HG03060 (cell line): Measurements from ENCODE around the gene CAV1.

Experiments
- ATAC-seq: cut with Tn5 transposase; IDR thresholded peaks from one replicate; pipeline ENCODE4 v1.9.1; 2021; ENCODE audit warnings: low read depth, moderate number of reproducible peaks; ENCODE audit not compliant: unreplicated experiment

The CAV1 gene

DNA sequence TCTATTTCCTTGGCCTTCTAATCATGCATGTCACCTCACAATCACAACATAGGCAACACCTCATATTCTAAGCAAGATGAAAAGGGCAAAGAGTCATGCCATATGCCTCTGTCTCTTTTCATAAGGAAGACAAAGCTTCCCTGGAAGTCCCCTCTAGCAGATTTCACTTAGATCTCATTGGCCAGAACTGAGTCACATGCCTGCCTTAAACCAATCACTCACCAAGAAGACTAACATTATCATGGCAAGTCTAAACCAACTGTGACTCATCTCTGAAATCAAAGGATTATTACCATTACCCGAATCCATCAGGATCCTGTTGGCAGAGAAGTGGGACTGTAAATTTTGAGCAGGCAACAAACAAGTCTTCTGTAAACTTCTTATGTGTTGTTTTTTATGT, 27.8 kb downstream of the CAV1 start:
- ATAC-seq, result no peak

DNA sequence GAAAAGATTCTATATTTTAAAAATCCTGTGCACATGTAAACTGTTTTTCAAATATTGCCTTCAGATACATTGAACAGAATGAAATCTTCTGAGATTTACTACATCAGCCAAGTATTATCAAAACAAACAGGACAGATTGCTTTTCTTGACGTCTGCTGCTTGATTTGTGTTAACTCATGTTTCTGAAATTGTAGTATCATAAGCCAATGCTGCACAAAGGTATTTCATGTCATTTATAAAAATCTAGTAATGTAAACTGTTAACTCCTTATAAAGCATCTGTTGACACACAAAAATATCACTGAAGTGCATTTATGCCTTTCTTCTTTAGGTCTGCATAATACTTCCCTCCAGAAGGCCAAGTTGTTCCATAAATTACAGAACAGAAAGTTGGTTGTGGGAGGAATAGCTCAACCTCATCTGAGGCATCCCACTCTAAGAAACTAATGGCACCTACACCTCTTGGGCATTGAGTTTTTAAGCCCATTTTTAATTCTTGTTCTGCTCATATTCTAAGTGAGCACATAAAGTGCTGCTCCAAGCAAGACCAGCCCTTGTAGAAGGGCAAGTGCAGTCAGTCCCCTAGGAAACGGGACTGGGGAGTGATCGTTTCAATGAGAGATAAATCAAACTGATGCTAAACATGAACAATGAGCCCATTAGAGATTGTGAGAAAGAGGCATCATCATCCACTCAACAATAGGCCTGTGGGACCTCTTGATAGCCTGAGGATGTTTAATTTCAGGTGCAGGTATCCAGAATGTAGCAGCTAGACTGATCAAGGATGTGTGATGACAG, 28.5 kb downstream of the CAV1 start:
- no peak for ATAC-seq

DNA sequence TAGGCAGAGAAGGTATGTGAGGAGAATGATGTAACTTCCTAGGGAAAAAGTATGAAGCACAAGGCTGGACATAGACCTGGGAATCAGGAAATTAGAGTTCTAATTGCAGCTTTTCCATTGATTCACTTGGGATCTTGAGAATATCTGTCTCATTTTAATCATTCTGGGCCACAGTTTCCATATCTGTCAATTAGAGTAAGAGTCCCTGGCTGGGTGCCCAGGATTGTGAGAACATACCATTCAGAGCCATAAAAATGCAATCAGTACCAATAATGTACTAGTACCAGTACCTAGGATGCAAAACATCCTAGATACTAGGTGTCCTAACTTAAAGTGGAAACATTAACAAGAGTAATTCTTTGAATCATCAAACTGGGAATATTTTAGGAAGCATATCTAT, 29.6 kb downstream of the CAV1 start:
- ATAC-seq, result no peak

DNA sequence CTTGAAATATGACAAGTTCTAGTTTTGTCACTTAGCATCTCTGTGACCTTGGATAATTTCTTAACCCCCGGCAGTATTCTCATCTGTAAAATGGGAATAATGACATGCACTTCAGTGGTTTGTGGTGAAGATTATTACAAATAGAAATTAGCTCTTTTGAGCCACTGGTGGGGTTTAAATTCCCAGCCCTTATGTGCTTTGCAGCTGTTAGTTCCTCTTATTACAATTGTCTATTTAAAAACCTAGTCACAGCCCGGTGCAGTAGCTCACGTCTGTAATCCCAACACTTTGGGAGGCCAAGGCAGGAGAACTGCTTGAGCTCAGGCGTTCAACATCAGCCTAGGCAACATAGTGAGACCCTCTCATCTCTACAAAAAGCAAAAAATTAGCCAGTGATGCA, 30.1 kb downstream of the CAV1 start:
- ATAC-seq, result no peak

DNA sequence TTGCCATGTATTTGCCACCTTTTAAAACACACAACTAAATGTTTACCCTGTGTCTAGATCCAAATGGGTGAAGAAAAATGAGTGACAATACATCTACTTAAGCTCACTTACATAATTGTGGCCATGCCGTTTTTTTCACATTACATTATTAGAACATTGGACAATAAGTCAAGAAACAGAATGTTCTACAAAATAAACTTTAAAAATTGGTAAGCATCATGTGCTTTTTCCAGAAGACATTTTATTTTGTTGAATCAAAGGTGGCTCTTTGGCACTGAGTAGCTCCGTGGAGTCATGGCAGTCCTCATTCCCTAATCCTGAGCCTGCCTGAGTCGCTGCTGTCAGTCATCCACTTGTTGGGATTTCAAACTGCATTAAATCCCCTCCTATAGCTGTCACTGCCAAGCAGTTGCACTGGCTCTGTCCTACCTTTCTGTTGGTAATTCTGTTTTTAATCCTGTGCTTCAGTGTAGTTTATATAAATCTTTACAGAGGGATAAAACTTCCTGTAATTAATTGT, 32.3 kb downstream of the CAV1 start:
- ATAC-seq, result no peak

DNA sequence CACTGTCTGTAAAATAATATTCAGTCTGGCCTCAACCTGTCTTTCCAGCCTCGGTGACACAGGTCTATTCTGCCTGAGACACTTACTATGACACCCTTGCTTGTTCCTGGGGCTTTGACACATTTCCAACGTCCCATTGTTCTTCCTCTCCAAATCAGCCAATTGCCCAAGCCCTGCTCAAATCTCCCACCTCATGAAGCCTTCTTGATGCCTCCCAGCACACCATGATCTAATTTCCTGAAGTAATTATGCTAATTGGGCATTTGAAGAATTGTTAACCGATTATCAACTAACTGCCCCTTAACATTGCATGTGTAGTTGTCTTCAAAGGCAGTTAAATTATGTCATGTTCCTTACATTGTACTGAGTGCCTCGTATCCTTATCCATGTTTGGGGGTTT, 33.1 kb downstream of the CAV1 start:
- ATAC-seq, result no peak

DNA sequence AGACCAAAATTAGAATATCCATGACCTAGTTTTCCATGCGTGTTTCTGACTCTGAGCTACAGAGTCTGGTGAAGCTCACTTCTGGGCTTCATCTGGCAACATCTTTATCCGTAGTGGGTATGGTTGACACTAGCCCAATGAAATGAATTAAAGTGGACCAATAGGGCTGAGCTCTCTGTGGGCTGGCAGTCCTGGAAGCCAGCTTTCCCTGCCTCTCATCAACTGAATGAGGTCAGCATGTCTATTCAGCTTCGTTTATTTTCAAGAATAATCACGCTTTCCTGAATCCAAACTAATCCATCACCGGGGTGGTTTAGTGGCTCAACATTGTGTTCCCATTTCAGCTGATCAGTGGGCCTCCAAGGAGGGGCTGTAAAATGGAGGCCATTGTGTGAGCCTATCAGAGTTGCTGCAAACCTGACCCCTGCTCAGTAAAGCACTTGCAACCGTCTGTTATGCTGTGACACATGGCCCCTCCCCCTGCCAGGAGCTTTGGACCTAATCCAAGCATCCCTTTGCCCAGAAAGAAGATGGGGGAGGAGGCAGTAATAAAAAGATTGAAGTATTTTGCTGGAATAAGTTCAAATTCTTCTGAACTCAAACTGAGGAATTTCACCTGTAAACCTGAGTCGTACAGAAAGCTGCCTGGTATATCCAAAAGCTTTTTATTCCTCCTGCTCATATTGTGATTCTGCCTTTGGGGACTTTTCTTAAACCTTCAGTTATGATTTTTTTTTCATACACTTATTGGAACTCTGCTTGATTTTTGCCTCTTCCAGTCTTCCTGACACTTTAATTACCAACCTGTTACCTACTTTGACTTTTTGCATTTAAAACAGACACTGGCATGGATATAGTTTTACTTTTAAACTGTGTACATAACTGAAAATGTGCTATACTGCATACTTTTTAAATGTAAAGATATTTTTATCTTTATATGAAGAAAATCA, 35.5 kb downstream of the CAV1 start:
- ATAC-seq, result no peak

DNA sequence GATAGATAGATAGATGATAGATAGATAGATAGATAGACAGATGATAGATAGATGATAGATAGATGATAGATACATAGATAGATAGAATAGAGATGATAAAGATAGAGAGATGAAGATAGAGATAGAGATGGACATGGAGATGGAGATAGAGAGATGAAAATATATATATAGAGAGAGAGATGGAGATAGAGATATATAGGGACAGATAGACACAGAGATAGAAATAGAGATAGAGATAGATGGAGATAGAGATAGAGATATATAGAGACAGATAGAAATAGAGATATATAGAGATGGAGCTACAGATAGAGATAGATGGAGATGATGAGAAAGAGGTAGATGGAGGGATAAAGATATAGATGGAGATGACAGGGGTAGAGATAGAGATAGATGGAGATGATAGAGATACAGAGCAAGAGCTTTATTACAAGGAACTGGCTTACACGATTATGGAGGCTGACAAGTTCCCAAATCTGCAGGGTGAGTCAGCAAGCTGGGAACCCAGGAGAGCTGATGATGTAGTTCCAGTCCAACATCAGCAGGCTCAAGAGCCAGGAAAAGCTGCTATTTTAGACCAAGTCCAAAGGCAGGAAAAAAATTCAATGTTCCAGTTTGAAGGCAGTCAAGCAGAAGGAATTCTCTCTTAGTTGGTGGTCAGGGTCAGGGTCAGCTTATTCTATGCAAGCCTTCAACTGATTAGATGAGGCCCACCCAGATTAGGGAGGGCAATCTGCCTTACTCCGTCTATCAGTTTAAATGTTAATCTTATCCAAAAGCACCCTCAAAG, 37.1 kb downstream of the CAV1 start:
- no peak for ATAC-seq

DNA sequence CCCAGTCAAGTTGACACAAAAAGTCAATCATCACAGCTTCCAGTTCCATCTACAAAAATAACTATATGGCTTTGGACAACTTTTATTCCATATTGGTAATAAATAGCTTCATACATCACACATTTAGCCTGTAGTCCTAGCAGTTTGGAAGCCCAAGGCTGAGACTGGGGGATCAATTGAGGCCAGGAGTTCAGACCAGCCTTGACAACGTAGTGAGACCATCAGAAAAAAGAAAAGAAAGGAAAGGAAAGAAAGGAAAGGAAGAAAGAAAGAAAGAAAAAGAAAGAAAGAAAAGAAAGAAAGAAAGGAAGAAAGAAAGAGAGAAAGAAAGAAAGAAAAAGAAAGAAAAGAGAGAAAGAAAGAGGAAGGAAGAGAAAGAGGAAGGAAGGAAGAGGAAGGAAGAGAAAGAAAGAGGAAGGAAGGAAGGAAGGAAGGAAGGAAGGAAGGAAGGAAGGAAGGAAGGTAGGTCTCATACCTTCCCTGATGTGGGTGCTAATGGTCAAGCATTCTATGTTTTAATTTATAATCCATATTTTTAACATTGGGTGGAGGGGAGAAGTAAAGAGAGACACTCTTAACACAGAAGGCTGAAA, 37.8 kb downstream of the CAV1 start:
- ATAC-seq, result no peak

DNA sequence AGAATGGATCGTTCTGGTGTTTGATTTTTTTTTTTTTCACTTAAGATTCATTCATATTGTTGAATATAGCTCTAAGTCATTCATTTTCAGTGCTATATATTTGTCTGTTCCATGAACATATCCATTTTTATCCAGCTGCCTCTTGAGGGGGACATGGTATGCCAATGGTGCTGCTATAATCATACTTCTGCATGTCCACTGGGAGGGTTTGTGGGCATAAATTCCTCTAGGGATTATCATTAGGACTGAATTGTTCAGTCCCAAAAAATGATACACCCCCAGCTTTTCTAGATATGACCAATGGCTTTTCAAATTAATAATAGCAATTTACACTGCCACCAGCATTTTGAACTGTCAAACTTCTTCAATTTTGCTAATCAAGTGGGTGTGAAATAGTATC, 41.1 kb downstream of the CAV1 start:
- no peak for ATAC-seq

DNA sequence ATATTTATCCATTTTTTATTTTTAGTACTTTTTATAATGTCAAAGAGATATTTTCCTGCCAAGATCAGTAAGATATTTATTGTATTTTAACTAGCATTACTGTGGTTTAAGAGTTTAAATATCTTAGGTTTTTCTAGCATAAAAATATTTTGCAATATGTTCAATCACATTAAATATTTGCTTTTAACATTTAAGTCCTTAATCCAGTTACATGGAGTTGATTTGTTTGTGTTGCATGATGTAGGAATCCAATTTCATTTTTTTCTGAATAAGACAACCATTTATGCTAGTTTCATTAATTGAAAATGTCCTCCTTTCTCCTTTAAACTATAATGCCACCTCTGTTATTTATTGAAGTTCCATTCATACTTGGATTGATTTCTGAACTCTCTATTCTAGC, 41.8 kb downstream of the CAV1 start:
- no peak for ATAC-seq

DNA sequence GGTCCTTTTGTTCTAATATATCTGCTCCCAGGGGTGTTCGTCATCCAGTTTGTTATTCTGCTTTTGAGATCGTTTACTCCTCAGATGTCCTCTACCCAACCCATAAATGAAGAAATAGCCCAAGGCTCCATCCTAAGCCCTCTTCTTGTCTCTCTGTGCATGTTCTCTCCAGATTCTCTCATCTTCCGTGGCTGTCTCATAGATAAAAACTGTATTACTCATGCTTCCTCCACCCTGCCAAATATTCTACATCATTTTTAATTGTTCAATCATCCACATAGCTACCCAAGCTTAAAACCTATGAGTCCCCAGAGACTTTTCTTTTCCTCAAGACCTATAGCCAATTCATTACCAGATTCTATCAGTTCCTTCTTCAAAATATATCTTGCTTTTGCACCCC, 44.9 kb downstream of the CAV1 start:
- no peak for ATAC-seq

DNA sequence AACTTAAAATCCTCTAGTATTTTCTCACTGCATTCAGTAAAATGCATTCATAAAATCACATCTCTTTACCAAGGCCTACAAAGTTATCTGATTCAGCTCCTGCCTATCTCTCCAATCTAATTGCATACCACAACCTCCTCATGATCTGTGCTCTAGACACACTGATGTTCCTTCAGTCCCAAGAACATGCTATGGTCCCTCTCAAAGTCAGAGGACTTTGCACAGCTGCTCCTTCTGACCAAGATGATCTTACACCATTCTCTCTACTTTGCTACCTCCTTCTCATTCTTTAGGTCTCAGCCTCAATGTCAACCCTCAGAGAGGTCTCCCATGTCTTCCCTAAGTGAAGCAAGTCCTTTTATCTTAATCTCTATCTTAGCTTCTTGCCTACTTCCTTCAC, 45.5 kb downstream of the CAV1 start:
- ATAC-seq, result no peak

DNA sequence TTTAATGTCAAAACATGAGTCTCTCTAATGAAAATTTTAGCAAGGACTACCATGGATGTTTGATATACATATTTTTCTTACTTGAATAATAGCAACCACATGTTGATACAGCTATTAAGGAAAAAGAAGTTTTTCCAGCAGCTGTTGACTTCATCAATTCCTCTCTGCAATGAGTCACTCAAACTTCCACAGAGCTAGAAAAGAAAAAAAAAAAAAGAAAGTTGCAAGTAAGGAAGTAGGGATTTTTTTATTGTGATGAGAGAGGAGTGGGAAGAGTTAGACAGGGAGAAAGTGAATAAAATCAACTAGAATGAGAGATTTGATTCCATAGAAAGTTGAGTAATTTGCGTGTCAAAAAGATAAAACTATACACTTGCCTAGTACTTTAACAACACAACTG, 46.2 kb downstream of the CAV1 start:
- ATAC-seq, result no peak

DNA sequence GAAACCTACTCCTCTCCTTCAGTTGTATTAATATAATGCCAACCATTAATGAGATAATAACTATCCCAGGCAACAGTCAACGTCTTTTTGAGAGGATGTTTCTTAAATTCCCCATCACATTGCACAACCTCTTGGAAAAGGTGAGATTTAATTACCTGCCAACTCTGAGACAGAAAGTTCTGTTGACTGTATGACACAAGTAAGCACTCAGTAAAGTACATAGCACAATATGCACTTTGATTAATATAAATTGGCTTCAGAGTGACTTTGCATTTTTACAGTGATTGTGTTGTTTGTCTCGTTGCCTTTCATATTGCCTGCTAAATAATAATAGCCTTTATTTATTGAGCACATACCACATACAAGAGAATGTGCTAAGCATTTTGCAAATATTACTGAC, 46.7 kb downstream of the CAV1 start:
- no peak for ATAC-seq

DNA sequence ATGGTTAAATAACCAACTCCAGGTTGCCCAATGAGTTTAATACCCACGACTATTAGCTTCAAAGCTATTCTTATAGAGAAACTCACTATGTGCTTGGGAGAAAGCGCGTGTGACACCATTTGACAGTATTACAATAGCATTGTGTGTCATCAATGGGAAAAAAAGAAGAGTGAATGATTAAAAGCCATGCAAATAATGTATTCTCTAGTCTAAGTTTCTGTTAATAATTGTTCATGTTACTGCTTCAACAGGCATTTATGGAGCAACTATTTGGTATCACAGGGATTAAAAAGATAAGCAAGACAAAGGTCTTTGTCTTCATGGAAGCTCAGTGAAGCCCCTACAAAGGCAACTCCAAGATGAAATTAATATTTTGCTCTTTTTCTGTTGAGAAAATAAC, 47.2 kb downstream of the CAV1 start:
- ATAC-seq, result no peak

DNA sequence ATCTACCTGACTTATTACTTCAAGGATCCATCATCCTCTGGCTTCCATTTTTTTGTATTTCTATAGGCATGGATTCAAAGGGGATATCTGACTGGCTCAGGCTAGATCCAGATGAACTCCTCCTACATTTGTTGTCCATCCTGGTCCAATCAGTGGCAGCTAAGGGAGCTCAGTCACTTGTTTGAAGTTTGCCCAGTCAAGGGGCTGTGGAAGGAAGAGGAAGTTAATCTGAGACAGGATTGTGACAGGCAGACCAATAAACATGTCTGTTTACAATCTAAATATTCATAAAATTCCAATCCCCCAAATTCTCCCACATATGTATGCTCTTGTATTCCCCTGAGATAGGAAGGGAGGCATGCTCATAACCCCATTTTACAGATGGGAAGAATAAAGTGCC, 48.7 kb downstream of the CAV1 start:
- ATAC-seq, result no peak

DNA sequence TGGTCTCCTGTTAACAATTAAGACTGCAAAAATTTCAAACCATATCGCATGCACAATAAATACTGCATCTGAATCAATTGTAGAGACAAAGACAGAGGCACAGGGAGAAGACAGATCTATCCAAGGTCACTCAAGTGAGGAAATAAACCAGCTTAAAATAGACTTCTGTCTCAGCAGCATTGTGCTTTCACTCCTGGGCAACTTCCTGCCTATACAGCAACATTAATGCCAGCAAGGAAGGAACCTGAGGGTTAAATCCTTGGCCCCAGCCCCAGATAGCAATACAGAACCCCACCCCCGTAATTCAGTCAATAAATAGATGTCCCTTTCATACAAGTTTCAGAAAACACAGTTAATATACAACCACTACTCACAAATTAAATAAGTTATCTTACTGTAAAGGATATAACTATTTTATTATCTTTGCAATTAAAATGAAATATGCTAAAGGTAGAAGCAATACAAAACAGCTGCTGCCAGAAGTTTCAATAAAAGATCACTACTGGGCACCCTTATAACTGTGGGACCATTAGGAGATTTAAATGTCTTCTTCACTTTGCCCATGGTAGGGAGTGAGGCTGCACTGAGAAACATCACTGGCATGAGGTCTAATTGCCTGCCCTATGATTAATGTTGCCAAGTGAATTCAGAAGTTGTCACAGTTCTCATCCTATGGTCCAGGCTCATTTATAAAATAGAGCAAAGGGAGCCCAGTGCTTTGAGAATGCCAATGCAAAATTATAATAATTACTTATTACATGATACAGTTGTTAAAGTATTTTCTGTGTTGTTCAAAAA, 49.4 kb downstream of the CAV1 start:
- peak; percentile 26 for ATAC-seq

DNA sequence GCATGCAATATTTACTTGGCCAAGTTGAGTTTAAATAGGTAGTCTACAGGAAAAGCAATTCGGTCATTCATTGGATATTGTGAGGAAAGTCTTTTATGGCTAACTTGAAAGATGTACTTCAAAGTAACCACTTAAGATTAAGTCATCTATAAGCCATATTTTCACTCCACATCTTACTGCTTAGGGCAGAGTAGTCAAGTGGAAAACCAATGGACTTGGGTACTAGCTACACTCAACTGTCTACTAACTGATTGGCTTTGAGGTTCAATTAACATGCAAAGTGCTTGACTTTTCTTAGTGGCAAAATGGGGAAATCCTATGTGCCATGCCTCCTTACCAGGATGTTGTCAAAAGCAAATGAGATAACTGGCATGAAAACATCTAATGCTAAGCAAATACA, 51.0 kb downstream of the CAV1 start:
- ATAC-seq, result no peak
